Cardiac muscle cell (in vitro differentiated cells and primary cell): ENCODE results near the gene PER1. TPM values are rescaled to one million over a fixed set of nuclear protein-coding genes. Genes with fewer than 3 reads are reported as not detected.

Source experiments
- DNase-seq, 2 donors: peaks; one replicate each; pipeline versions ENCODE4 v3.0.0 to v3.0.0-alpha.2; 2010 to 2017; ENCODE audit warnings: low read depth in 1 of 2, low spot score in 1 of 2
- H3K27ac ChIP-seq: fragments of 200-600 bp; sonication (generic); 2 replicates; pipeline ENCODE4 v1.5.1; 2016
- H3K27me3 ChIP-seq: fragments of 200-600 bp; sonication (generic); 2 replicates; pipeline ENCODE4 v1.6.0; 2016; ENCODE audit warnings: control low read depth
- H3K36me3 ChIP-seq: fragments of 200-600 bp; sonication (generic); 2 replicates; pipeline ENCODE4 v1.5.1; 2016; ENCODE audit warnings: control low read depth
- H3K4me1 ChIP-seq: fragments of 200-600 bp; sonication (generic); 2 replicates; pipeline ENCODE4 v1.8.1; 2017; ENCODE audit warnings: low read depth, mild to moderate bottlenecking, mixed run types
- H3K4me3 ChIP-seq: fragments of 200-600 bp; sonication (generic); 2 replicates; pipeline ENCODE4 v1.5.1; 2016; ENCODE audit warnings: mild to moderate bottlenecking
- H3K9me3 ChIP-seq: fragments of 200-600 bp; sonication (generic); 2 replicates; pipeline ENCODE4 v1.5.1; 2017; ENCODE audit warnings: low read depth, mild to moderate bottlenecking, control low read depth
- CTCF ChIP-seq: IDR thresholded peaks from 2 replicates; pipeline ENCODE4 v1.5.1; 2012; ENCODE audit warnings: low read depth, mild to moderate bottlenecking, low read length
- polyA plus RNA-seq: library from polyadenylated mRNA; unstranded; fragments of >200 nt; fragmentation: Nextera tagmentation; extraction: Ambion mirVana; gene quantifications from 2 replicates; pipeline ENCODE4 v1.2.1, GENCODE V29; 2016
- total RNA-seq: library from RNA; depleted of rRNA; stranded (reverse); fragments of >200 nt; gene quantifications from 2 replicates; pipeline ENCODE4 v1.2.3, GENCODE V29; 2016

The PER1 gene
- total and polyA plus RNA-seq, 2 experiments from 2014 or later = 28.2 to 51.9 TPM

- no peak overlapping the region for H3K4me3 ChIP-seq
- peak in 1 of 2 donors; percentile 64 for DNase-seq
- H3K4me1 ChIP-seq = peaks cover 5% of the 10 kb centered on the region
- no peaks in the 10 kb centered on the region for H3K9me3 ChIP-seq
- H3K27ac ChIP-seq = peak overlapping the region; percentile 71
- no peaks in the 10 kb centered on the region for H3K27me3 ChIP-seq
- TF ChIP-seq CTCF = no peak
- peaks cover 31% of the 10 kb centered on the region for H3K36me3 ChIP-seq
These were observed 11.9 kb downstream of the PER1 start for GRCh38 chr17:8140065-8141029.

GRCh38 chr17:8138672-8139371 lies 13.4 kb downstream of the PER1 start:
- Histone ChIP-seq H3K4me3 (peak overlapping the region; percentile 40), H3K4me1 (peaks cover 5% of the 10 kb centered on the region), H3K9me3 (no peaks in the 10 kb centered on the region), H3K36me3 (peaks cover 22% of the 10 kb centered on the region), H3K27me3 (no peaks in the 10 kb centered on the region), H3K27ac (peak overlapping the region; percentile 71)
- TF ChIP-seq CTCF = peak; percentile 85
- DNase-seq = peak; percentile 95 to 98

GRCh38 chr17:8138374-8138671 lies 13.9 kb downstream of the PER1 start:
- no peaks in the 10 kb centered on the region for H3K9me3 ChIP-seq
- TF ChIP-seq CTCF = no peak
- H3K4me3 ChIP-seq = peak overlapping the region; percentile 40
- H3K27ac ChIP-seq = no peak overlapping the region
- no peak for DNase-seq
- H3K27me3 ChIP-seq = no peaks in the 10 kb centered on the region
- peaks cover 5% of the 10 kb centered on the region for H3K4me1 ChIP-seq
- H3K36me3 ChIP-seq = peaks cover 18% of the 10 kb centered on the region

GRCh38 chr17:8137645-8138373 lies 14.4 kb downstream of the PER1 start:
- no peak for DNase-seq
- Histone ChIP-seq H3K27me3 (no peaks in the 10 kb centered on the region), H3K36me3 (peaks cover 14% of the 10 kb centered on the region), H3K4me3 (peak overlapping the region; percentile 40), H3K4me1 (peaks cover 5% of the 10 kb centered on the region), H3K9me3 (no peaks in the 10 kb centered on the region), H3K27ac (no peak overlapping the region)
- TF ChIP-seq CTCF = no peak

- TF ChIP-seq CTCF = no peak
- Histone ChIP-seq H3K9me3 (no peaks in the 10 kb centered on the region), H3K36me3 (no peaks in the 10 kb centered on the region), H3K4me1 (no peaks in the 10 kb centered on the region), H3K27me3 (no peaks in the 10 kb centered on the region), H3K27ac (no peak overlapping the region), H3K4me3 (no peak overlapping the region)
- DNase-seq = no peak
These were observed 18.3 kb downstream of the PER1 start for GRCh38 chr17:8133941-8134340.
